ENCODE measurements around the gene AGXT.

GRCh38 chr2:240891492-240892340 lies 23.1 kb downstream of the AGXT start:
- TF ChIP-seq CTCF (conservative IDR thresholded peaks at IDR 0.05) (no peak), ZFX (IDR thresholded peaks at IDR 0.05) (no peak)

Data from C4-2B (cell line).